Ishikawa (cell line): Measurements from ENCODE around the gene DLX1.

Experiments used
- CEBPB ChIP-seq: IDR thresholded peaks from 2 replicates; pipeline ENCODE4 v1.6.1; 2012
- EGR1 ChIP-seq: IDR thresholded peaks from 2 replicates; pipeline ENCODE4 v1.6.1; 2012
- EP300 ChIP-seq: IDR thresholded peaks from 2 replicates; pipeline ENCODE4 v1.6.1; 2012; ENCODE audit warnings: borderline replicate concordance
- NFIC ChIP-seq: IDR thresholded peaks from 2 replicates; pipeline ENCODE4 v1.6.1; 2012
- RAD21 ChIP-seq: IDR thresholded peaks from 2 replicates; pipeline ENCODE4 v1.6.1; 2012; ENCODE audit warnings: low read depth
- TAF1 ChIP-seq: IDR thresholded peaks from 2 replicates; pipeline ENCODE4 v1.6.1; 2012; ENCODE audit warnings: low read depth, mild to moderate bottlenecking
- TEAD4 ChIP-seq: IDR thresholded peaks from 2 replicates; pipeline ENCODE4 v1.6.1; 2012
- YY1 ChIP-seq: IDR thresholded peaks from 2 replicates; pipeline ENCODE4 v1.6.1; 2012; ENCODE audit warnings: low read depth
- TF ChIP-seq, protein P1 (sequence below): IDR thresholded peaks from 2 replicates; pipeline ENCODE4 v1.6.1; 2012; ENCODE audit warnings: low read depth, mild to moderate bottlenecking
- TF ChIP-seq, protein P2 (sequence below): IDR thresholded peaks from 2 replicates; pipeline ENCODE4 v1.6.1; 2012
- TF ChIP-seq, protein P3 (sequence below): IDR thresholded peaks from 2 replicates; pipeline ENCODE4 v1.6.1; 2012

DNA sequence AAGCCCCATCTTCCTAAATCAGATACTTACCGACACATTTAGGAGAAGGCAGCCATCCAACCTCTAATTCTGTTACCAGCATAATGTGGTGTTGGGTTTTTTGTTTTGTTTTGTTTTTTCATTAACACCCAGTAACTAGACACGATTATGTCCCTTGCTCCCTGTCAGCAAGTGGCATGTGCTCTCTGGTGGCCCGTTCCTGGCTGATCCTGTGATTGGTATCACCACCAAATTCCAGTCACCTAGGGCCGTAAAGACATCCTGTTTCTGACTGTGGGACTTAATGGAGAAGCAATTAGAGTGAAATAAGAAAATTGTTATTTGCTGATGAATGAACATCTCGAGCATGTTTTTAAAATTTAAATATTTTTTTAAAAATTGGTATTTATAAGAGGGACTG is 5.9 kb upstream of the DLX1 start:
- TF ChIP-seq EP300 (no peak), RAD21 (no peak), YY1 (no peak), TAF1 (no peak), CEBPB (no peak), TEAD4 (no peak), NFIC (no peak), EGR1 (no peak)
- TF ChIP-seq, protein P1, sequence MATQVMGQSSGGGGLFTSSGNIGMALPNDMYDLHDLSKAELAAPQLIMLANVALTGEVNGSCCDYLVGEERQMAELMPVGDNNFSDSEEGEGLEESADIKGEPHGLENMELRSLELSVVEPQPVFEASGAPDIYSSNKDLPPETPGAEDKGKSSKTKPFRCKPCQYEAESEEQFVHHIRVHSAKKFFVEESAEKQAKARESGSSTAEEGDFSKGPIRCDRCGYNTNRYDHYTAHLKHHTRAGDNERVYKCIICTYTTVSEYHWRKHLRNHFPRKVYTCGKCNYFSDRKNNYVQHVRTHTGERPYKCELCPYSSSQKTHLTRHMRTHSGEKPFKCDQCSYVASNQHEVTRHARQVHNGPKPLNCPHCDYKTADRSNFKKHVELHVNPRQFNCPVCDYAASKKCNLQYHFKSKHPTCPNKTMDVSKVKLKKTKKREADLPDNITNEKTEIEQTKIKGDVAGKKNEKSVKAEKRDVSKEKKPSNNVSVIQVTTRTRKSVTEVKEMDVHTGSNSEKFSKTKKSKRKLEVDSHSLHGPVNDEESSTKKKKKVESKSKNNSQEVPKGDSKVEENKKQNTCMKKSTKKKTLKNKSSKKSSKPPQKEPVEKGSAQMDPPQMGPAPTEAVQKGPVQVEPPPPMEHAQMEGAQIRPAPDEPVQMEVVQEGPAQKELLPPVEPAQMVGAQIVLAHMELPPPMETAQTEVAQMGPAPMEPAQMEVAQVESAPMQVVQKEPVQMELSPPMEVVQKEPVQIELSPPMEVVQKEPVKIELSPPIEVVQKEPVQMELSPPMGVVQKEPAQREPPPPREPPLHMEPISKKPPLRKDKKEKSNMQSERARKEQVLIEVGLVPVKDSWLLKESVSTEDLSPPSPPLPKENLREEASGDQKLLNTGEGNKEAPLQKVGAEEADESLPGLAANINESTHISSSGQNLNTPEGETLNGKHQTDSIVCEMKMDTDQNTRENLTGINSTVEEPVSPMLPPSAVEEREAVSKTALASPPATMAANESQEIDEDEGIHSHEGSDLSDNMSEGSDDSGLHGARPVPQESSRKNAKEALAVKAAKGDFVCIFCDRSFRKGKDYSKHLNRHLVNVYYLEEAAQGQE, result no peak
- TF ChIP-seq, protein P2, sequence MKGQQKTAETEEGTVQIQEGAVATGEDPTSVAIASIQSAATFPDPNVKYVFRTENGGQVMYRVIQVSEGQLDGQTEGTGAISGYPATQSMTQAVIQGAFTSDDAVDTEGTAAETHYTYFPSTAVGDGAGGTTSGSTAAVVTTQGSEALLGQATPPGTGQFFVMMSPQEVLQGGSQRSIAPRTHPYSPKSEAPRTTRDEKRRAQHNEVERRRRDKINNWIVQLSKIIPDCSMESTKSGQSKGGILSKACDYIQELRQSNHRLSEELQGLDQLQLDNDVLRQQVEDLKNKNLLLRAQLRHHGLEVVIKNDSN, result no peak
- TF ChIP-seq, protein P3, sequence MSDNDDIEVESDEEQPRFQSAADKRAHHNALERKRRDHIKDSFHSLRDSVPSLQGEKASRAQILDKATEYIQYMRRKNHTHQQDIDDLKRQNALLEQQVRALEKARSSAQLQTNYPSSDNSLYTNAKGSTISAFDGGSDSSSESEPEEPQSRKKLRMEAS, result no peak
